ENCODE results near the gene SNX1.
A peak's percentile ranks its signal among the peaks of the same experiment; 100 is the strongest.

SNX1 gene

GRCh38 chr15:64148168-64148567 lies 52.4 kb downstream of the SNX1 start:
- no peaks in the 10 kb centered on the region for H3K36me3 ChIP-seq (replicated peaks)
- H3K27me3 ChIP-seq (replicated peaks), result peaks cover 3% of the 10 kb centered on the region
- no peak overlapping the region for H3K4me3 ChIP-seq (ENCODE audit: low read depth, low read length)
- in situ Hi-C loops (cut with HindIII; ENCODE audit: low pct_ligation_motif_present, low sequenced_read_pairs), result no loop called here
- no peak for DNase-seq
- TF ChIP-seq CTCF (IDR thresholded peaks at IDR 0.05; ENCODE audit: low read depth, low read length, missing control alignments), result no peak
- H3K27ac ChIP-seq, result no peak overlapping the region

GRCh38 chr15:64148581-64148980 lies 52.8 kb downstream of the SNX1 start:
- in situ Hi-C loops (cut with HindIII; ENCODE audit: low pct_ligation_motif_present, low sequenced_read_pairs), result no loop called here
- Histone ChIP-seq H3K4me3 (ENCODE audit: low read depth, low read length) (no peak overlapping the region), H3K27ac (no peak overlapping the region), H3K27me3 (replicated peaks) (peaks cover 3% of the 10 kb centered on the region), H3K36me3 (replicated peaks) (no peaks in the 10 kb centered on the region)
- TF ChIP-seq CTCF (IDR thresholded peaks at IDR 0.05; ENCODE audit: low read depth, low read length, missing control alignments), result no peak
- no peak for DNase-seq

GRCh38 chr15:64149424-64149823 lies 53.6 kb downstream of the SNX1 start:
- no peak overlapping the region for H3K27ac ChIP-seq
- in situ Hi-C loops (cut with HindIII; ENCODE audit: low pct_ligation_motif_present, low sequenced_read_pairs), result no loop called here
- DNase-seq, result no peak
- H3K36me3 ChIP-seq (replicated peaks), result peaks cover 6% of the 10 kb centered on the region
- H3K27me3 ChIP-seq (replicated peaks), result peaks cover 3% of the 10 kb centered on the region
- TF ChIP-seq CTCF (IDR thresholded peaks at IDR 0.05; ENCODE audit: low read depth, low read length, missing control alignments), result peak; percentile 42
- H3K4me3 ChIP-seq (ENCODE audit: low read depth, low read length), result no peak overlapping the region

GRCh38 chr15:64149893-64150578 lies 54.3 kb downstream of the SNX1 start:
- H3K4me3 ChIP-seq (ENCODE audit: low read depth, low read length), result no peak overlapping the region
- H3K36me3 ChIP-seq (replicated peaks), result peaks cover 10% of the 10 kb centered on the region
- no peak overlapping the region for H3K27ac ChIP-seq
- DNase-seq, result no peak
- in situ Hi-C loops (cut with HindIII; ENCODE audit: low pct_ligation_motif_present, low sequenced_read_pairs), result no loop called here
- no peak for TF ChIP-seq CTCF (IDR thresholded peaks at IDR 0.05; ENCODE audit: low read depth, low read length, missing control alignments)
- peaks cover 3% of the 10 kb centered on the region for H3K27me3 ChIP-seq (replicated peaks)

GRCh38 chr15:64151727-64152506 lies 56.1 kb downstream of the SNX1 start, which contains the start of gene SNX22:
SNX22 (plus strand) TSS chr15:64151731; CDS start chr15:64151776, 45 bp downstream.
- H3K36me3 ChIP-seq (replicated peaks), result peaks cover 25% of the 10 kb centered on the region
- peaks cover 3% of the 10 kb centered on the region for H3K27me3 ChIP-seq (replicated peaks)
- DNase-seq, result no peak
- in situ Hi-C loops (cut with HindIII; ENCODE audit: low pct_ligation_motif_present, low sequenced_read_pairs), result no loop called here
- no peak for TF ChIP-seq CTCF (IDR thresholded peaks at IDR 0.05; ENCODE audit: low read depth, low read length, missing control alignments)
- H3K4me3 ChIP-seq (ENCODE audit: low read depth, low read length), result peak within 1 kb of the TSS; percentile 50
- no peak within 1 kb of the TSS for H3K27ac ChIP-seq

Data from brain microvascular endothelial cell (primary cell).